HG02885 (cell line): ENCODE results near the gene SYT17.

ENCODE experiments used
- ATAC-seq: cut with Tn5 transposase; IDR thresholded peaks from one replicate; pipeline ENCODE4 v1.9.1; 2021; ENCODE audit warnings: mild to moderate bottlenecking; ENCODE audit not compliant: unreplicated experiment, poor library complexity

Gene SYT17

GRCh38 chr16:19239511-19240155 lies 71.6 kb downstream of the SYT17 start:
- no peak for ATAC-seq

DNA sequence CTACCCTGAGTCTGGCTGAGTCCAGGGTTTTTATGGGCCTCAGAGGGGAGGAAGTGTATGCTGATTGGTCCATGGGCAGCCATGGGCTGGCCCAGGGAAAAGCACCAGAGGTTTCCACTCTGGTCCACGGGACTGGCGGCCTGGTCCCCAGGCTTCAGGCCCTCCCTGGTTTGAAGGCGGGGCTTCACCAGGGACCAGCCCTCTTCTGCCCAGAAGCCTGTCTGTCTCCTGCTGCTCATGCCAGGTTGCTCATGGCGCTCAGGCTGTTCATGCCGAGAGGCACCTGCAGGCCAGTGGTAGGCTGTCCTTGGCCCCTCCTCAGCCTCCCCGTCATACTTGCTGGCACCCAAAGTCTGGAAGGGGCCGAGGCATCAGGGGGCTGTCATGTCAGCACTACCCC lies 72.5 kb downstream of the SYT17 start:
- ATAC-seq: no peak

DNA sequence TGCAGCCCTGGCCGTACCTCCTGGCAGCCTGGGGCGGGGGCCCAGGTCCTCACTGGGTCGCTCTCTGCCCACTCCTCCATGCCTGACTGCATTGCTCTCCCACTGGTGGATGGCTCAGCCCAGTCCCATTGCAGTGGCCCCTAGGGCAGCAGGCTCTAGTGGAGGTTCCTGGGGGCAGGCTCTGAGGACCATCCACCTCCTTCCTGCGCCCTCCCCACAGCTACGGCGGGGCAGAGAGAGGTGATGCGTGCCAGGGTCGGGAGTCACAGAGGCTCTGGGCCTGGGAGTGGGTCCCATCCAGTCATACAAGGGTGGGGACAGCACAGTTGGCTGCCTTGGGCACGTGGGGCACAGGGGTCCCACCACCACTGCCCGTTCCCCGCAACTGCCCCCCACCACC lies 73.5 kb downstream of the SYT17 start:
- ATAC-seq: no peak

GRCh38 chr16:19242186-19242585 lies 74.1 kb downstream of the SYT17 start:
- ATAC-seq: no peak

GRCh38 chr16:19242987-19243575 lies 75.0 kb downstream of the SYT17 start:
- no peak for ATAC-seq

DNA sequence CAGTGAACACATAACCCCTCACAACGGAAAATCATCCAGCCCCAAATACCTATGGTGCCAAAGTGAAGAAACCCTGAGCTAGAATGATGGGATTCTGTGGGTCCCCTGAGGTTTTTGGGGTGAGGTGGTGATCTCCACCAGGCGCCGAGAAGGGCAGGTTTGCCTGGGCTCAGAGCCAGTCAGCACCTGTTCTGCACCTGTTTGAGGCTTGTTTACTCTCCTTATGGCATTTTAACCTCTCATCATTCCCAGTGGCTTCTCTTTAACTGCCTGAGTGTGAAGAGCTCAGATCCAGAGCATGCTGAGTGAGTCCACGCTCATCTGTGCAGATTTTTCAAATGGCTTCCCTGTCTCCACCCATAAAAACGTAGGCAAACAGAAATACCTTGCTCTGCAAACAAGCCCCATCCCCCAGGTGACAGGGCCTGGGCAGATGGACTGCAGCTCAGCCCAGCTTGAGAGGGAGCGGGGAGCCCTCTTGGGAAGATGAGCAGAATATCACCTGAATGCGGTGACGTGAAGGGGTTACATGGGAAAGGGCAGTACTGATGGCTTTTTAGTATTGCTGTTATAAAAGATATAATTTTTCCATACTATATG lies 77.4 kb downstream of the SYT17 start:
- ATAC-seq: no peak

GRCh38 chr16:19252904-19253303 lies 84.9 kb downstream of the SYT17 start:
- no peak for ATAC-seq

DNA sequence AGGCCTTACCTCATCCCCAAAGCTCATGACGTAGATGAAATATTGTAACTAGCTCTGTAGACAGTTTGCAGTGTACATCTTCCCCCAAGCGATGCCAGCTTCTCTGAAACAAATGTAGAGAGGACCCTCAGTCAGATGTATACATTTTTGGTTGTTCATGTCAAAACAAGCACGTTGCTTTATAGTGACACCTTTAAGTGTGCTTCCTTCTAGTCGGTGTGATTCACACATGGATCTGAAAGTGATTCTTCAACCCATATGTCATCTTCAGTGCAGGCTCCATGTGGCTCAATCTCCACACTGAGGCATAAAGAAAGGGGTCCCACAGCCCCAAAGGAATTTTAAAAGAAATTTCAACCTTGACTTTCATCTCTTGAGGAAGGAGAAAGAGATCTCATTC lies 86.6 kb downstream of the SYT17 start:
- ATAC-seq: no peak

- no peak for ATAC-seq
These were observed 96.2 kb downstream of the SYT17 start for GRCh38 chr16:19264123-19264673.

GRCh38 chr16:19265380-19265930 lies 97.4 kb downstream of the SYT17 start:
- no peak for ATAC-seq

DNA sequence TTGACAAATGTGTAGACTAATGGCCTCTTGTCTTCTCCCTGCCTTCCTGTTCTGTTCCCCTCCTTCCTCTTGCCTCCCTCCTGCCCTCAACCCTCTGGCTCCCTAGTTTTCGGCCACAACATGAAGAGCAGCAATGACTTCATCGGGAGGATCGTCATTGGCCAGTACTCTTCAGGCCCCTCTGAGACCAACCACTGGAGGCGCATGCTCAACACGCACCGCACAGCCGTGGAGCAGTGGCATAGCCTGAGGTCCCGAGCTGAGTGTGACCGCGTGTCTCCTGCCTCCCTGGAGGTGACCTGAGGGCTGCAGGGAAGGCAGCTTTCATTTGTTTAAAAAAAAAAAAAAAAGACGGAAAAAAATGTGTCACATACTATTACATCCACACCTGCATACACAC lies 98.7 kb downstream of the SYT17 start:
- ATAC-seq: no peak

DNA sequence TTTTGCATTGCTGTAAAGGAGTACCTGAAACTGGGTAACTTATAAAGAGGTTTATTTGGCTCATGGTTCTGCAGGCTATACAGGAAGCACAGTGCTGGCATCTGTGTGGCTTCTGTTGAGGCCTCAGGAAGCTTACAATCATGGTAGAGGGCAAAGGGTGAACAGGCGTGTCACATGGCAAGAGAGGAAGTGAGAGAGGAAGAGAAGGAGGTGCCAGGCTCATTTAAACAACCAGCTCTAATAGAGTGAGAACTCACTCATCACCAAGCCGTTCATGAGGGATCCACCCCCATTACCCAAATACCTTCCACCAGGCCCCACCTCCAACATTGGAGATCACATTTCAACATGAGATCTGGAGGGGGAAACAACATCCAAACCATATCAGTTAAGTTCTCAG lies 101.1 kb downstream of the SYT17 start:
- ATAC-seq: no peak

DNA sequence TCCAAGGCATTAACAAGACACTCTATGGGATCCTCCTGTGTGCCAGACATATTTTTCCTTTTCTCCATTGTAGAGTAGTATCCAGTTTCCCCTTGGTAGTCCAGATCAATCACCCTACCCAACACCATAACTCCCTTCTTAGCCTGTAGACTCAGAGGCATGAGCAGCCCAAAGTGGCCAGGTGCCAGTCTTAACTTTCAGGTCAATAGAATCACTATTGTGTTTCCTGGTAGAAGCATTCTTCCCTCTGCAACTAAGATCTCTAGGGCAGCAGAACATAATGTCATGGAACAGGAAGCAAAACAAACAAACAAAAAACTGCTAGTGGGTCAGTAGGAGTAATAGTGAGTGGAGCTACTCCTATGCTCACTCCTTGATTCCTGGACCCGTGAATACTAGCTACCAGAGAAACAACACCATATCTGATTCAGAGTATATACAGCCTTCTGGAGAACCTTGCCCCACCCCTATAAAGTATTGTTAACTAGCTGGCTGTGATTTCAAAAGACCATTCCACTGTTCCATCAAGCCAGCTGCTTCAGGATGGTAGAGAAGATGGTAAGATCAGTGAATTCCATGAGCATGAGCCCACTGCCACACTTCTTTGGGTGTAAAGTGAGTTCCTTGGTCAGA lies 106.2 kb downstream of the SYT17 start:
- no peak for ATAC-seq

- ATAC-seq: no peak
These were observed 110.4 kb downstream of the SYT17 start for GRCh38 chr16:19278403-19278802.

DNA sequence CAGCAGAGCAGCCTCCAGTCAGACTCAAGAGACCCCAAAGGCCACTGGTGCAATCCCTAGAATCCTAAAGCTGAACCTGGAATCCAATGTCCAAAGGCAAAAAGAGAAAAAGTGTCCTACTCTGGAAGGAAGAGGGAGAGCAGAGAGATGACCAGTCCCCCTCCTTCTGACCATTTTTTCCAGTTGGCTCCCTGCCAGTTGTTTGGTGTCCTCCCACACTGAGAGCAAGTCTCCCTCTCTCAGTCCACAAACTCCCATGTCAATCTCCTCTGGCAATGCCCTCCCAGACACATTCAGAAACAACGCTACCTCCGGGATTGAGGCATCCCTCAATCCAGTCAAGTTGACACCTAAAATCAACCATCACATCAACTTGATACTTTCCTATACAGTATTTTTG lies 113.2 kb downstream of the SYT17 start:
- no peak for ATAC-seq

- ATAC-seq: no peak
These were observed 114.1 kb downstream of the SYT17 start for GRCh38 chr16:19282101-19282500.

DNA sequence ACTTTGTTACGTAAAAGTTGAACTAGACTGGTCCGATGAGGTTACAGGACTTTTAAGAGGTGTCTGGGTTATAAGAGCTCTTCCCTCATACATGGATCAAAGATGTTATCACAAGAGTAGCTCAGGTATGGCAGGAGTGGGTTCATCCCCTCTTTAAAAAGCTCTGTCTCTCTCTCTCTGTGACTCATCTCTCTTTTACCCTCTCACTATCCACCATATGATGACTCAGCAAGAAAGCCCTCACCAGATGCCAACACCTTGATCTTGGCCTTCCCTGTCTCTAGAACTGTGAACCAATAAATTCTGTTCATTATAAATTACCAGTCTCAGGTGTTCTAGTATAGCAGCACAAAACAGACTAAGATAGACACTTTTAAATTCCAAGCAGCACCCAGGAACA lies 115.6 kb downstream of the SYT17 start:
- no peak for ATAC-seq

GRCh38 chr16:19284207-19284606 lies 116.2 kb downstream of the SYT17 start:
- no peak for ATAC-seq

DNA sequence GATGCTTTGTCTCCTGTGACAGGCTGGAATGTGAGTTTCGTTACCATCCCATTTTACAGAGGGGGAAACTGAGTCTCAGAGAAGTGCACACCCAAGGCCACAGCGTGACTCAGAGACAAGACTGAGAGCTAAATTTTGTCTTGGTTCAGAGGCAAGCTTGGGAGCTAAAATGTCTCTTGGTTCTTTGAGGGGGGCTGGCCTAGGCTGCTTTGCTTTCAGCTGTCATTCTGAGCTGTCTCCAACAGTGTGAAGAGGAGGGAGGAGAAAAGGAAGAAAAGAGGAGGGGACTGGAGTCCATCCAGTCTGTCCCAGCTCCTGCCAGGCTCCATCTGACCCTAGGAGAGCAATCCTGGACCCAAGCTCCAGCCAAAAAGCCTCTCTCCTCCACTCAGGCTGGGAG lies 117.4 kb downstream of the SYT17 start, which contains the start of gene CLEC19A:
Gene CLEC19A, plus strand, starts transcription at position 301 of the 400 bp plus-strand sequence. CDS start 121 bp downstream, outside the sequence.
- ATAC-seq: no peak

DNA sequence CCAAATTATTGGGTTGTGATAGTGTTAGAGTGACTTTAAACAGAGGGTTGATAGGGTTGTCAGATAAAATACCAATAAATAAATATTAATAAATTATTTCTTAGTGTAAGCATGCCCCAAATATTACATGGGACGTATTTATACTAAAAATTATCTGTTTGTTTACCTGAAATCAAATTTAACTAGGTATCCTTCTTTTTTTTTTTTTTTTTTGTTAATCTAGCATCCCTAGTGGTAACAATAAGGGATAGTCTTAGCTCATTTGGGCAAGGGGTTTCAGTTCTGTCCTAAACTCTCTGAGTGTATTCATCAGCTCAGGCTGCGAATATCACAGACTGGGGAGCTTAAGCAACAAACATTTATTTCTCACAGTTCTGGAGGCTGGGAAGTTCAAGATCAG lies 118.8 kb downstream of the SYT17 start:
- no peak for ATAC-seq

GRCh38 chr16:19287241-19287640 lies 119.2 kb downstream of the SYT17 start:
- ATAC-seq: no peak
